ENCODE data around the gene APLN.

APLN gene

GRCh38 chrX:129653181-129653970 is 1.4 kb downstream of the APLN start:
- peak overlapping the region; percentile 89 for H3K27ac ChIP-seq
- TF ChIP-seq ZFX (IDR thresholded peaks at IDR 0.05) (no peak), CTCF (conservative IDR thresholded peaks at IDR 0.05) (no peak)

- peak overlapping the region; percentile 89 for H3K27ac ChIP-seq
- no peak for TF ChIP-seq ZFX (IDR thresholded peaks at IDR 0.05)
- TF ChIP-seq CTCF (conservative IDR thresholded peaks at IDR 0.05): no peak
Measured at GRCh38 chrX:129652565-129653169, 2.1 kb downstream of the APLN start.

- TF ChIP-seq CTCF (conservative IDR thresholded peaks at IDR 0.05): no peak
- no peak for TF ChIP-seq ZFX (IDR thresholded peaks at IDR 0.05)
- H3K27ac ChIP-seq: peak overlapping the region; percentile 89
Measured at GRCh38 chrX:129651756-129652564, 2.8 kb downstream of the APLN start.

GRCh38 chrX:129650821-129651510 is 3.8 kb downstream of the APLN start:
- no peak overlapping the region for H3K27ac ChIP-seq
- no peak for TF ChIP-seq ZFX (IDR thresholded peaks at IDR 0.05)
- no peak for TF ChIP-seq CTCF (conservative IDR thresholded peaks at IDR 0.05)

- no peak overlapping the region for H3K27ac ChIP-seq
- no peak for TF ChIP-seq CTCF (conservative IDR thresholded peaks at IDR 0.05)
- TF ChIP-seq ZFX (IDR thresholded peaks at IDR 0.05): no peak
Measured at GRCh38 chrX:129650183-129650689, 4.5 kb downstream of the APLN start.

- H3K27ac ChIP-seq: no peak overlapping the region
- TF ChIP-seq ZFX (IDR thresholded peaks at IDR 0.05) (no peak), CTCF (conservative IDR thresholded peaks at IDR 0.05) (no peak)
Measured at GRCh38 chrX:129649268-129650182, 5.2 kb downstream of the APLN start.

Data from C4-2B (cell line).